NB4 (cell line): ENCODE data around the gene RAB25.

Experiments
- CTCF ChIP-seq: IDR thresholded peaks from one replicate; pipeline ENCODE4 v1.5.1; 2012; ENCODE audit warnings: low read depth, low read length
- MYC ChIP-seq: IDR thresholded peaks from 2 replicates; pipeline ENCODE4 v1.6.1; 2011; ENCODE audit warnings: low read depth, low read length
- POLR2A ChIP-seq: IDR thresholded peaks from 2 replicates; pipeline ENCODE4 v1.6.1; 2011; ENCODE audit warnings: mild to moderate bottlenecking; ENCODE audit not compliant: insufficient read length; ENCODE audit errors: extremely low read depth
- TF ChIP-seq, protein P1 (sequence below): IDR thresholded peaks from 2 replicates; pipeline ENCODE4 v1.6.1; 2011; ENCODE audit warnings: low read depth, low read length

- no peak for TF ChIP-seq CTCF
- TF ChIP-seq POLR2A, result no peak
- TF ChIP-seq, protein P1, sequence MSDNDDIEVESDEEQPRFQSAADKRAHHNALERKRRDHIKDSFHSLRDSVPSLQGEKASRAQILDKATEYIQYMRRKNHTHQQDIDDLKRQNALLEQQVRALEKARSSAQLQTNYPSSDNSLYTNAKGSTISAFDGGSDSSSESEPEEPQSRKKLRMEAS, result no peak
- no peak for TF ChIP-seq MYC
These were observed 16.4 kb downstream of the RAB25 start for GRCh38 chr1:156077430-156077760.
